ENCODE data around the gene GPD1L. TPM values are rescaled to one million over a fixed set of nuclear protein-coding genes. Genes with fewer than 3 reads are reported as not detected.
"Not testable (repeated sequence)": the region's sequence is repeated elsewhere in the genome, so short reads cannot be mapped to it uniquely, and the experiment has no call there.

Gene GPD1L
- polyA plus RNA-seq (ENCODE audit: insufficient read length in 10 of 10), result 10 to 100 TPM; 24.9 to 48.8 (median 39.9) TPM
- long read RNA-seq, donor 1, full-length matches to known transcripts, result 4 of 4 reads
- long read RNA-seq, donor 1, partial matches to known transcripts, result 0 of 4 reads
- long read RNA-seq, donor 1, other reads (novel, unspliced or antisense), result 0 of 4 reads
- long read RNA-seq, donor 2, full-length matches to known transcripts, result 8 of 8 reads
- long read RNA-seq, donor 2, partial matches to known transcripts, result 0 of 8 reads
- long read RNA-seq, donor 2, other reads (novel, unspliced or antisense), result 0 of 8 reads
- long read RNA-seq, donor 3, result 0 reads
- long read RNA-seq, donor 4, full-length matches to known transcripts, result 5 of 5 reads
- long read RNA-seq, donor 4, partial matches to known transcripts, result 0 of 5 reads
- long read RNA-seq, donor 4, other reads (novel, unspliced or antisense), result 0 of 5 reads
- long read RNA-seq, donor 5, full-length matches to known transcripts, result 6 of 6 reads
- long read RNA-seq, donor 5, partial matches to known transcripts, result 0 of 6 reads
- long read RNA-seq, donor 5, other reads (novel, unspliced or antisense), result 0 of 6 reads
- long read RNA-seq, donor 6, full-length matches to known transcripts, result 6 of 6 reads
- long read RNA-seq, donor 6, partial matches to known transcripts, result 0 of 6 reads
- long read RNA-seq, donor 6, other reads (novel, unspliced or antisense), result 0 of 6 reads
- long read RNA-seq, donor 7, full-length matches to known transcripts, result 4 of 4 reads
- long read RNA-seq, donor 7, partial matches to known transcripts, result 0 of 4 reads
- long read RNA-seq, donor 7, other reads (novel, unspliced or antisense), result 0 of 4 reads
- long read RNA-seq, donor 8, full-length matches to known transcripts, result 2 of 2 reads
- long read RNA-seq, donor 8, partial matches to known transcripts, result 0 of 2 reads
- long read RNA-seq, donor 8, other reads (novel, unspliced or antisense), result 0 of 2 reads
- long read RNA-seq, donor 9, result 0 reads

- DNase-seq, result peak; percentile 94 to 97 (median 96)
Observed at GRCh38 chr3:32106132-32106928, at the start of gene GPD1L. Gene GPD1L, plus strand, starts transcription at chr3:32106620. Its CDS starts 92 bp downstream, at chr3:32106712.

- not testable (repeated sequence) for DNase-seq
Observed at GRCh38 chr3:32058465-32058864, 48.0 kb upstream of the GPD1L start.

GRCh38 chr3:32062950-32063582, 43.4 kb upstream of the GPD1L start:
- DNase-seq, result no peak

DNA sequence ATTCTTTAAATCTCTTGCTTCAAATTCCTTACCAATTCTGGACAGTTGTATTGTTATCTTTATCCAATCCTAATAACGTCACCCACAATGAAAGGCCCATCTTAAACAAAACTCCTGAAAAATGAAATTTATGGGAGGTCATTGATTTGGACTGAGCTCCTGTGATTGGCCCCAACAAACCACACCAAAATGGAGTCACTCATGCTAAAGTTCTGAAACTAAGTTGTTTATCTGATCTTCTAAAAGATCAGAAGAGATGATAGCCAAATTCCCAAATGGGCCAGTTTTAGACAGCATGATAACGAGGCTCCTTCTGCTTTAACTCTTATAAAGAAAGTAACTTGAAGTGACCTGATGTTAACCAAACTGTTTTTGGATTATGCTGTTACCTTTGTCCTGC, 39.7 kb upstream of the GPD1L start:
- no peak for DNase-seq

GRCh38 chr3:32074194-32074593, 32.2 kb upstream of the GPD1L start:
- not testable (repeated sequence) for DNase-seq

- no peak for DNase-seq
Observed at GRCh38 chr3:32076566-32076965, 29.9 kb upstream of the GPD1L start.

DNA sequence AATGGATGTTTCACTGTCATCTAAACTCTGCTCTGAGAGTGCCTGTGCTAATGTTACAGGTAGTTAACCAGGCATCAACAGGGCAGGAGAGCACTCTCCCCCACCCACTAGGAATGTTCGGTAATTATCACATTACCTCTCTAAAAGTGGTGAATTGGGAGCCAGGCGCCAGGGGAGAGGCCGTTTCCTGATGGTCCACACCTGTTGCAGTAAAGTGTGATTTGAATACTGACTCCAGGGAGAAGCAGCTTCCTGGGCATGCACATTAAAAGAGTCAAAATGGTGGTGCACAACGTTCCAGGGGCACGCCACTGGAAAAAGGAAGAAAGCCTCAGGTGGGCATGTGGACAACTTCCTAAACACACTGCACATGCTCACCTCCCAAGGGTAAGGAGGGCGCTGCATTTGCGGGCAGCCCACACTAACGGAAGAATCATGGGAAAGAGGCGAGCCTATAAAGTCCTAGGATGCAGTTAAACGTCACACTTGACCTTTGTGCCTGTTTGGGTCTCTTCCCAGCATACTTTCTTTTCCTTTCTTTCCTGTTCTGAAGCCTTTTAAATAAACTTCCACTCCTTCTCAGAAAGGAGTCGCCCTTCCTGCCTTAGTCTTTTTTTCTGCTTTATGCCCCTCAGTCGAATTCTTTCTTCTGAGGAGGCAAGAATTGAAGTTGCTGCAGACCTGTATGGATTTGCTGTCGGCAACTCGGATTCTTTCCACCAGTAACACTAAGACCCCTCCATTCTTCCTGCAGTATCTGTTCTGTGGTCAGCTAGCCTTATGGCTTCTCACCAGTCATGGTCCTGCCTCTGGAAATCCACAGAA, 28.9 kb upstream of the GPD1L start:
- no peak for DNase-seq

- no peak for DNase-seq
Observed at GRCh38 chr3:32078085-32078634, 28.3 kb upstream of the GPD1L start.

GRCh38 chr3:32078864-32079263, 27.6 kb upstream of the GPD1L start:
- no peak for DNase-seq

GRCh38 chr3:32082721-32083120, 23.7 kb upstream of the GPD1L start:
- DNase-seq, result peak in 2 of 3 donors; percentile 26 to 35

DNA sequence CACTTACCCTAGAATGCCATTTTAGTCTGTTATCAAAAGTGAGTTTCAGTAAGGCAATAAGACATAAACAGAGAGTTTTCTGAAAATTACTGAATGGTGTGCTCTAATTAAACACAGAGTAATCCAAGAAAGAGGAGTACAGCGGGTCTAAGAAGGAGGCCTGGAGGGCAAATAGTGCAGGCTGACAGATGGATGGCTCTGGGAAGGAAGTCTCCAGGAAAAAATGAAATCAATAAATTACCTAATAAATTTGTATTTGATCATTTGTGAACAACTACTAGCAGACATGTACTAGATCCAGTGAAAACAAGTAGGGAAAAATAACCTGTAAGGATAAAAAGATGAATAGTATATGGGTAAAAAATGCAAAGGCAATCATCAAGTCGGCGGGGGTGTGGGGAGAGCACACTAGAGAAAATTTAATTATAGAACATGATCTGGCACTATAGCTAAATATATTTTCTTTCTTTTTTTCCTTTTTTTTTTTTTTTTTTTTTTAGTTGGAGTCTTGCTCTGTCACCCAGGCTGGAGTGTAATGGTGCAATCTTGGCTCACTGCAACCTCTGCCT, 22.6 kb upstream of the GPD1L start:
- DNase-seq, result no peak

DNA sequence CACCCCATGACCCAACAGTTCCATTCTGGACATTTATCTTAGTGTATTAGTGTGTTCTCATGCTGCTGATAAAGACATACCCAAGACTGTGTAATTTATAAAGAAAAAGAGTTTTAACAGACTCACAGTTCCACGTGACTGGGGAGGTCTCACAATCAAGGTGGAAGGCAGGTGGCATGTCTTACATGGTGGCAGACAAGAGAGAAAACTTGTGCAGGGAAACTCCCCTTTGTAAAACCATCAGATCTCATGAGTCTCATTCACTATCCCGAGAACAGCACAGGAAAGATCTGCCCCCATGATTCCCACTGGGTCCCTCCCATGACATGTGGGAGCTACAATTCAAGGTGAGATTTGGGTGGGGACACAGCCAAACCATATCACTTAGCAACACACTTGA, 21.6 kb upstream of the GPD1L start:
- no peak for DNase-seq

GRCh38 chr3:32086464-32086863, 20.0 kb upstream of the GPD1L start:
- no peak for DNase-seq

- DNase-seq, result no peak
Observed at GRCh38 chr3:32089476-32089875, 16.9 kb upstream of the GPD1L start.

DNA sequence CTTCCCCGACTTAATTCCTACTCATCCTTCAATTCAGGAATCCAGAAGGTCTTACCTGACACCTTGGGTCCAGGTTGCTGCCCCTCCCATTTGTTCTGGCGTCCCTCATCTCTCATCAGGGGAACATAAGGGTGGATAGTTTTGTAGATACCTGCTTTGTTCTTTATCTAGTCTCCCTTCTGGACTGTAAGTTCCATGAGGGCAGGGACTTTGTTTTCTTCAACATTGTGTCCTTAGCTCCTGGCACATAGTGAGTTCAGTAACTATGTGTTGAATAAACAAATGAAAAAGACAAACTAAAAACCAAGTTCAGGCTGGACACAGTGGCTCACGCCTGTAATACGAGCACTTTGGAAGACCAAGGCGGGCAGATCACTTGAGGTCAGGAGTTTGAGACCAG, 13.2 kb upstream of the GPD1L start:
- DNase-seq, result no peak

DNA sequence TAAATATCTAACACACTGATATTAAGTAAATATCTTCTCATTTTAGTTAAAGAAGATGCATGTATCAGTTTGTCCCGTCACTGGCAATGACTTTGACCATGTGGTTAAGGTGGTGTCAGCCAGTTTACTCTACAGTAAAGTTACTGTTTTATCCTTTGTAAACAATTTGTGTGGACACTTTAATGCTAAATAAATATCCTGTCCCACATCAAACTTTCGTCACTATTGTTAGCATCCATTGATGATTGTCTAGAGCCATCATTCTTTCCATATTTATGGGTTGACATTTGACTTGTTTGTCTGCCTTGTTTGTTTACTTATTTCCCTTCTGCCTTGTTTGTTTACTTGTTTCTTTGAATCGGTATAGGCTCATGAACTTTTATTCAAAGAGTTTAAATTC, 11.0 kb upstream of the GPD1L start:
- no peak for DNase-seq

- no peak for DNase-seq
Observed at GRCh38 chr3:32097768-32098167, 8.7 kb upstream of the GPD1L start.

- no peak for DNase-seq
Observed at GRCh38 chr3:32098528-32098927, 7.9 kb upstream of the GPD1L start.

DNA sequence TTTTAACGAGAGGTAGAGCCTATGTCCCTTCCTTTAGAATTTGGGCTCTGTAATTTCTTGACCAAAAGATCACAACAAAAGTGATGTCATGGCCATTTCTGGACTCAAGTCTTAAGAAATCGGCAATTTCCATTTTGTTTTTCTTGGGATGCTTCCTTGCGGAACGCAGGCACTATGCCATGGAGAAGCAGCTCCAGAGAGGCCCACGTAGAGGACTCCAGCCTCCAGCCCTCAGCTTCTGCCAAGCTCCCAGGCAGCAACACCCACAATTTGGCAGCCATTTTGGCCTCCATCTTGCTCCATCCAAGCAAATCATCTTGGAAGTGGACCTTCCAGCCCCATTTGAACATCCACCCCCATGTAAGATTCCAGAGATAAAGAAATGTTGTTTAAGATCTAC, 6.0 kb upstream of the GPD1L start:
- no peak for DNase-seq

- DNase-seq, result no peak
Observed at GRCh38 chr3:32102289-32102688, 4.1 kb upstream of the GPD1L start.
